MM.1S (cell line): ENCODE data around the gene ADGRV1.

Source experiments
- DNase-seq: peaks from one replicate; pipeline ENCODE4 v3.0.0-alpha.2; 2015
- H2AFZ ChIP-seq: fragments of 300-600 bp; sonication (generic); 2 replicates; pipeline ENCODE4 v1.6.0; 2016; ENCODE audit warnings: antibody characterized with exemption, low read length
- H3F3A ChIP-seq: fragments of 300-600 bp; sonication (generic); 2 replicates; pipeline ENCODE4 v1.6.1; 2016; ENCODE audit warnings: mild to moderate bottlenecking, antibody characterized with exemption, low read length, moderate library complexity, mixed read lengths; ENCODE audit not compliant: insufficient read depth
- H3K27ac ChIP-seq: fragments of 300-600 bp; sonication (generic); 2 replicates; pipeline ENCODE4 v1.5.1; 2016; ENCODE audit warnings: mild to moderate bottlenecking, low read length
- H3K27me3 ChIP-seq: fragments of 300-600 bp; sonication (generic); replicated peaks from 2 replicates; pipeline ENCODE4 v1.6.0; 2016; ENCODE audit warnings: low read length; ENCODE audit not compliant: insufficient read depth
- H3K36me3 ChIP-seq: fragments of 300-600 bp; sonication (generic); replicated peaks from 2 replicates; pipeline ENCODE4 v1.6.1; 2016; ENCODE audit warnings: mild to moderate bottlenecking, low read length, mixed read lengths; ENCODE audit not compliant: insufficient read depth
- H3K4me1 ChIP-seq: fragments of 300-600 bp; sonication (generic); 2 replicates; pipeline ENCODE4 v1.6.1; 2016; ENCODE audit warnings: low read length, mixed read lengths
- H3K4me2 ChIP-seq: fragments of 300-600 bp; sonication (generic); 2 replicates; pipeline ENCODE4 v1.6.0; 2016; ENCODE audit warnings: low read depth, low read length
- H3K4me3 ChIP-seq: fragments of 300-600 bp; sonication (generic); 2 replicates; pipeline ENCODE4 v1.5.1; 2016; ENCODE audit warnings: low read length, mixed read lengths
- H3K79me2 ChIP-seq: fragments of 300-600 bp; sonication (generic); 2 replicates; pipeline ENCODE4 v1.6.1; 2016; ENCODE audit warnings: mixed run types, low read length, mixed read lengths
- H3K9ac ChIP-seq: fragments of 300-600 bp; sonication (generic); 2 replicates; pipeline ENCODE4 v1.6.1; 2016; ENCODE audit warnings: low read length, mixed read lengths
- H3K9me2 ChIP-seq: fragments of 300-600 bp; sonication (generic); replicated peaks from 2 replicates; pipeline ENCODE4 v1.6.1; 2016; ENCODE audit warnings: mild to moderate bottlenecking, low read length, mixed read lengths; ENCODE audit not compliant: insufficient read depth
- H3K9me3 ChIP-seq: fragments of 300-600 bp; sonication (generic); replicated peaks from 2 replicates; pipeline ENCODE4 v1.6.1; 2016; ENCODE audit warnings: mild to moderate bottlenecking, low read length, mixed read lengths; ENCODE audit not compliant: insufficient read depth
- H4K20me1 ChIP-seq: fragments of 300-600 bp; sonication (generic); 2 replicates; pipeline ENCODE4 v1.6.1; 2016; ENCODE audit warnings: mild to moderate bottlenecking, low read length, moderate library complexity, mixed read lengths; ENCODE audit not compliant: insufficient read depth
- EZH2 ChIP-seq: fragments of 300-600 bp; sonication (generic); optimal IDR thresholded peaks from 2 replicates; pipeline ENCODE3; 2017; ENCODE audit warnings: low read depth, mild to moderate bottlenecking, antibody characterized with exemption, low read length, mixed read lengths
- EZH2phosphoT487 ChIP-seq: fragments of 300-600 bp; sonication (generic); IDR thresholded peaks from 2 replicates; pipeline ENCODE4 v1.6.1; 2018; ENCODE audit warnings: antibody characterized with exemption, low read length
- TF ChIP-seq, protein P1 (sequence below): fragments of 300-600 bp; sonication (generic); IDR thresholded peaks from 2 replicates; pipeline ENCODE4 v1.5.1; 2016; ENCODE audit warnings: antibody characterized with exemption, low read length, mixed read lengths

Gene ADGRV1

DNA sequence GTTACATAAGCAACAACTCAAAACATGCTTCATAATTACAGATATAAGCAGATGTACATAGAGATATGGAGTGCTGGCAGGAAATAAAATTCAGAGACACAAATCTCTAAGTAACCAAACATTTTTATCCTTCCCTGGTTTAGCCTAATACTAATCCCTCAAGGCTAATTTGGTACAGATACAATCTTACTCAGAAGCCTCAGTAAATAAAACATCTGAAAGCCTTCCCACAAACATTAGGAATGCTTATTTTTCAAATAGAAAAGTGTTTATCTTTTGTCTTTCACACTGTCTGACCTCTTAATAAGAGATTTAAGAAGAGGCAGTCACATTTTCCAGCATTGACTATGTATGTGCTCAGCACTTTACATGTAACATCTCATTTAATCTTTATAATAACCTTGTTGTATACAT, 425.1 kb downstream of the ADGRV1 start:
- no peak overlapping the region for H3K9ac ChIP-seq
- no peak overlapping the region for H2AFZ ChIP-seq
- H3K4me1 ChIP-seq: no peaks in the 10 kb centered on the region
- H3K27ac ChIP-seq: no peak overlapping the region
- no peak for DNase-seq
- H4K20me1 ChIP-seq: no peaks in the 10 kb centered on the region
- no peaks in the 10 kb centered on the region for H3F3A ChIP-seq
- no peaks in the 10 kb centered on the region for H3K9me2 ChIP-seq
- H3K9me3 ChIP-seq: no peaks in the 10 kb centered on the region
- H3K4me3 ChIP-seq: no peak overlapping the region
- TF ChIP-seq EZH2phosphoT487 (no peak), EZH2 (no peak)
- TF ChIP-seq, protein P1, sequence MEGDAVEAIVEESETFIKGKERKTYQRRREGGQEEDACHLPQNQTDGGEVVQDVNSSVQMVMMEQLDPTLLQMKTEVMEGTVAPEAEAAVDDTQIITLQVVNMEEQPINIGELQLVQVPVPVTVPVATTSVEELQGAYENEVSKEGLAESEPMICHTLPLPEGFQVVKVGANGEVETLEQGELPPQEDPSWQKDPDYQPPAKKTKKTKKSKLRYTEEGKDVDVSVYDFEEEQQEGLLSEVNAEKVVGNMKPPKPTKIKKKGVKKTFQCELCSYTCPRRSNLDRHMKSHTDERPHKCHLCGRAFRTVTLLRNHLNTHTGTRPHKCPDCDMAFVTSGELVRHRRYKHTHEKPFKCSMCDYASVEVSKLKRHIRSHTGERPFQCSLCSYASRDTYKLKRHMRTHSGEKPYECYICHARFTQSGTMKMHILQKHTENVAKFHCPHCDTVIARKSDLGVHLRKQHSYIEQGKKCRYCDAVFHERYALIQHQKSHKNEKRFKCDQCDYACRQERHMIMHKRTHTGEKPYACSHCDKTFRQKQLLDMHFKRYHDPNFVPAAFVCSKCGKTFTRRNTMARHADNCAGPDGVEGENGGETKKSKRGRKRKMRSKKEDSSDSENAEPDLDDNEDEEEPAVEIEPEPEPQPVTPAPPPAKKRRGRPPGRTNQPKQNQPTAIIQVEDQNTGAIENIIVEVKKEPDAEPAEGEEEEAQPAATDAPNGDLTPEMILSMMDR: no peak
- no peaks in the 10 kb centered on the region for H3K36me3 ChIP-seq
- no peak overlapping the region for H3K4me2 ChIP-seq
- H3K27me3 ChIP-seq: no peaks in the 10 kb centered on the region
- no peaks in the 10 kb centered on the region for H3K79me2 ChIP-seq

DNA sequence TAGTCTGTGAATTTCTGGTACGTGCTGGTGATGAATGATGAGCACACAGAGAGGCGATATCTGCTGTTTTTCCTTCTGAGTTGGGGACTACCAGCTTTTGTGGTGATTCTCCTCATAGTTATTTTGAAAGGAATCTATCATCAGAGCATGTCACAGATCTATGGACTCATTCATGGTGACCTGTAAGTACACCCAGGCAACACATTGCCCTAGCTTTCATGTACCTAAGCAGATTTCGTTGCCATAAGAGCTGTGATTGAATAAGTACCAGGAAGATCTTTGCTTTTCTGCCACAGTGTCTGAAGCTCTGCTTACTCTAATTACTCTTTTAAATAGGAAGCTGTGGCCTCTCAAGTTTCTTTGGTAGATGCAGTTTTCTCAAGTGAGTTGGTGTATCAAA, 426.7 kb downstream of the ADGRV1 start:
- Histone ChIP-seq H3K36me3 (no peaks in the 10 kb centered on the region), H3K4me3 (no peak overlapping the region), H3K4me2 (no peak overlapping the region), H3K79me2 (no peaks in the 10 kb centered on the region), H3K9me3 (no peaks in the 10 kb centered on the region), H3K4me1 (no peaks in the 10 kb centered on the region), H3K9ac (no peak overlapping the region), H3K9me2 (no peaks in the 10 kb centered on the region), H3F3A (no peaks in the 10 kb centered on the region), H2AFZ (no peak overlapping the region), H4K20me1 (no peaks in the 10 kb centered on the region), H3K27ac (no peak overlapping the region), H3K27me3 (no peaks in the 10 kb centered on the region)
- TF ChIP-seq EZH2: no peak
- TF ChIP-seq, protein P1: no peak
- TF ChIP-seq EZH2phosphoT487: no peak
- no peak for DNase-seq

DNA sequence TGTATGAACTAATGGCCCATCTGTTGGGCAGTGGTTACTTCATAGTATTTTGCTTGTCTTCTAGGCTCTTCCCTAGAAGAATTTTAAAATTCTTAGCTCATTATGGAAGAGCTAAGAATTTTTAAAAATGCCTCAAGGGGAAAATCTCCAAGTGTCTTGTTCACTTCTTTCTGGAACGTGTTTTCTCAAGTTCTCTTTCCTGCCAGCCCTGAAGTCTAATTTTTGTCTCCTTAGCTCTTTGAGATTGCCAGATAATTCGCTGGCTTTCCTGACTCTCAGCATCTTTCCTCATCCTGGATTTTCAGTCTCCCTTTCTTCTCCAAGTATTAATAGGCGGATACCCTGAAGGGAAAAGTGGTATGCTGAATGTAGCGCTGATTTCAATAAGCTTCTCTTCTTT, 429.1 kb downstream of the ADGRV1 start:
- Histone ChIP-seq H3K9me2 (no peaks in the 10 kb centered on the region), H3F3A (no peaks in the 10 kb centered on the region), H3K27ac (no peak overlapping the region), H3K9me3 (no peaks in the 10 kb centered on the region), H3K79me2 (no peaks in the 10 kb centered on the region), H3K4me3 (no peak overlapping the region), H4K20me1 (no peaks in the 10 kb centered on the region), H2AFZ (no peak overlapping the region), H3K4me1 (no peaks in the 10 kb centered on the region), H3K36me3 (no peaks in the 10 kb centered on the region), H3K9ac (no peak overlapping the region), H3K27me3 (no peaks in the 10 kb centered on the region), H3K4me2 (no peak overlapping the region)
- TF ChIP-seq EZH2 (no peak), EZH2phosphoT487 (no peak)
- TF ChIP-seq, protein P1: no peak
- no peak for DNase-seq
